ENCODE measurements around the gene CREBBP. TPM values are rescaled to one million over a fixed set of nuclear protein-coding genes. Genes with fewer than 3 reads are reported as not detected.

CREBBP gene
- total RNA-seq, 1 donor: 26.6 TPM

DNA sequence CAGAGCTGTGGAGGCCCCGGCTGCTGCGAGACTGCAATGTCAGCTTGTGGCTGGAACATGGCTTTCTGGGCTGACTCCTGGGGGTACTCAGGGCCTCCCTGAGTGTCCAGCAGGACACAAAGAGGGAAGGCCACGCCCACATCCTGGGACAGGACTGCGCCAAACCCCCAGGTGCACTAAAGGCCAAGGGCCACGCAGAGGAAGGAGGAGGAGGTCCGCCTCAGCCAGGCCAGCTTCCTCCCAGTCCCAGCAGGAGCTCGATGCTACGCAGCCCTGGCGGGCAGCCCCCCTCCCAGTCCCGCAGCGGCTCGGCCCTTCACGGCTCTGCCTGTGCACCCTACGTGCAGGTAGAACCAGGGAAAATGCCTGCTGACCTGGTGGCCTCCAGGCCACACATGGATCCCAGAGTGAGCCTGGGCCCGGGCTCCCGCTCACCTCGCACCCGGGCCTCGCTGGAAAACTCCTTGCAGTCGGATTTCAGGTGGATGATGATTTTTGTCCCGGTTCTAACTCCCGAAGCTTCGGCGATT, 204.8 kb downstream of the CREBBP start:
- H3K4me3 ChIP-seq (ENCODE audit: low read depth, low read length): no peak overlapping the region
- TF ChIP-seq, protein P1, sequence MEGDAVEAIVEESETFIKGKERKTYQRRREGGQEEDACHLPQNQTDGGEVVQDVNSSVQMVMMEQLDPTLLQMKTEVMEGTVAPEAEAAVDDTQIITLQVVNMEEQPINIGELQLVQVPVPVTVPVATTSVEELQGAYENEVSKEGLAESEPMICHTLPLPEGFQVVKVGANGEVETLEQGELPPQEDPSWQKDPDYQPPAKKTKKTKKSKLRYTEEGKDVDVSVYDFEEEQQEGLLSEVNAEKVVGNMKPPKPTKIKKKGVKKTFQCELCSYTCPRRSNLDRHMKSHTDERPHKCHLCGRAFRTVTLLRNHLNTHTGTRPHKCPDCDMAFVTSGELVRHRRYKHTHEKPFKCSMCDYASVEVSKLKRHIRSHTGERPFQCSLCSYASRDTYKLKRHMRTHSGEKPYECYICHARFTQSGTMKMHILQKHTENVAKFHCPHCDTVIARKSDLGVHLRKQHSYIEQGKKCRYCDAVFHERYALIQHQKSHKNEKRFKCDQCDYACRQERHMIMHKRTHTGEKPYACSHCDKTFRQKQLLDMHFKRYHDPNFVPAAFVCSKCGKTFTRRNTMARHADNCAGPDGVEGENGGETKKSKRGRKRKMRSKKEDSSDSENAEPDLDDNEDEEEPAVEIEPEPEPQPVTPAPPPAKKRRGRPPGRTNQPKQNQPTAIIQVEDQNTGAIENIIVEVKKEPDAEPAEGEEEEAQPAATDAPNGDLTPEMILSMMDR (IDR thresholded peaks at IDR 0.05; ENCODE audit: insufficient read depth, low read length): no peak
- no peak for DNase-seq (ENCODE audit: low read depth)

Other genes with a start within 250 kb of the CREBBP start
- 5.8 and 11.8 TPM in 2 replicates for gene DNASE1, start 226.0 kb downstream of the CREBBP start, total RNA-seq (ENCODE audit: low replicate concordance)
- 43.6 and 66.0 TPM in 2 replicates for gene TRAP1, start 163.2 kb downstream of the CREBBP start, total RNA-seq (ENCODE audit: low replicate concordance)
- 11.2 and 23.6 TPM in 2 replicates for gene ADCY9, start 235.7 kb upstream of the CREBBP start, total RNA-seq (ENCODE audit: low replicate concordance)